Immature natural killer cell (primary cell): ENCODE results near the gene CEP112. TPM values are rescaled to one million over a fixed set of nuclear protein-coding genes. Genes with fewer than 3 reads are reported as not detected.

Experiments
- DNase-seq, 3 donors: peaks; one replicate each; pipeline ENCODE4 v3.0.0; 2022; ENCODE audit warnings: mixed read lengths in 1 of 3
- H3K27ac Mint-ChIP-seq, 6 donors: one replicate each; pipeline ENCODE4 v1.8.0; 2020; ENCODE audit warnings: mixed read lengths in 6 of 6, mild to moderate bottlenecking in 5 of 6, inconsistent platforms in 4 of 6, moderate library complexity in 3 of 6
- H3K27me3 Mint-ChIP-seq, 3 donors: one replicate each; pipeline ENCODE4 v1.8.0; 2020 to 2021; ENCODE audit warnings: low read depth in 3 of 3, mild to moderate bottlenecking in 3 of 3, mixed read lengths in 3 of 3, moderate library complexity in 3 of 3, inconsistent platforms in 1 of 3
- H3K36me3 Mint-ChIP-seq, 3 donors: one replicate each; pipeline ENCODE4 v1.8.0; 2020; ENCODE audit warnings: mixed read lengths in 3 of 3, inconsistent platforms in 2 of 3, mild to moderate bottlenecking in 2 of 3
- H3K4me1 Mint-ChIP-seq, 2 donors: one replicate each; pipeline ENCODE4 v1.8.0; 2020; ENCODE audit warnings: inconsistent platforms in 2 of 2, mild to moderate bottlenecking in 2 of 2, mixed read lengths in 2 of 2, moderate library complexity in 1 of 2
- H3K4me3 Mint-ChIP-seq, 5 donors: one replicate each; pipeline ENCODE4 v1.8.0; 2020; ENCODE audit warnings: mild to moderate bottlenecking in 5 of 5, mixed read lengths in 5 of 5, inconsistent platforms in 3 of 5, moderate library complexity in 3 of 5
- H3K9me3 Mint-ChIP-seq, 6 donors: one replicate each; pipeline ENCODE4 v1.8.0; 2020; ENCODE audit warnings: mild to moderate bottlenecking in 6 of 6, mixed read lengths in 6 of 6, inconsistent platforms in 4 of 6, moderate library complexity in 3 of 6
- polyA plus RNA-seq, 3 donors: library from polyadenylated mRNA; unstranded; fragments of 300-500 nt; fragmentation: Illumina TruSeq; gene quantifications; one replicate each; pipeline ENCODE4 v1.2.3, GENCODE V29; 2021

Gene CEP112
- polyA plus RNA-seq, 3 donors from 2014 or later, result 0.13 to 0.25 TPM; not detected in 1

DNA sequence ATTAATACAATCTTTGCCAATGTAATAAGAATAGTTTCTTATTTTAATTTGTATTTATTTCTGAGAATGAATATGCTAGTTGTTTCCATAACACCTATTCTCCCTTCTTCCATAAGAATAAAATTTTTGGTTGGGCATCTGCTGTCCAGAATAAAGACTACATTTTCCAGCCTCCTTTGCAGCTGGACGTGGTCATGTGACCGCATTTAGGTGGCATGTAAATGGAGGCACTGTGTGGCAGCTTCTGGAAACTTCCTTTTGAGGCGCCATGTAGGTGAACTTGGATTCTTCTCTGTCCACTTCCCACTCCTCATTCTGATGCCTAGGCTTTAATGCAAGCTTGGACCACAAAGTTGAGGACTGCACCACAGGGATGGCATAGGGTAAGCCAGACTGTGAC lies 415.0 kb downstream of the CEP112 start:
- Mint-ChIP-seq H3K27ac (no peak overlapping the region), H3K4me3 (no peak overlapping the region), H3K9me3 (peaks cover 0 to 3% (median 0%) of the 10 kb centered on the region in 6 donors), H3K36me3 (no peaks in the 10 kb centered on the region), H3K4me1 (peaks cover 0 to 2% of the 10 kb centered on the region in 2 donors), H3K27me3 (peaks cover 0 to 4% (median 3%) of the 10 kb centered on the region in 3 donors)
- DNase-seq, result no peak

DNA sequence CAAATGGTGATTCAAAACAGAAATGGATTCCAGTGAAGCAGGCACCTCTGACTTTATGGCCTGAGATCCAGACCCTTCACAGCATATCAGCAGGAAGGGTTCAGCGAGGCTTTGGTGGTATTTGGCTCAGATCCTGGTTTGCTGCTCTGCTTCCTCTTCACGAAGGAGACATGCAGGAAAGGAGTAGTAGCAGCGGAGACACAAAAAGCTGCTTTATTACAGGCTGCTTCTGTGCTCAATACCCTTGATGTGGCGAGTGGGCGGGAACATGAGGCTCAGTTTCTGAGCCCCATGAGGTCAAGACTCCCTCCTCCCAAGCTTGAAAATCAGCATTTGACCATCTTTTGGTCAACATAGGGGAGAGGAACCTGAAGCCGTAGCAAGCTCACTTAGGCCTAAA lies 417.1 kb downstream of the CEP112 start:
- Mint-ChIP-seq H3K4me1 (peaks cover 0 to 2% of the 10 kb centered on the region in 2 donors), H3K27ac (no peak overlapping the region), H3K27me3 (peaks cover 0 to 4% (median 3%) of the 10 kb centered on the region in 3 donors), H3K36me3 (no peaks in the 10 kb centered on the region), H3K9me3 (peaks cover 0 to 1% (median 0%) of the 10 kb centered on the region in 6 donors), H3K4me3 (no peak overlapping the region)
- DNase-seq, result no peak

GRCh38 chr17:65772989-65773388 lies 418.9 kb downstream of the CEP112 start:
- Mint-ChIP-seq H3K4me3 (no peak overlapping the region), H3K36me3 (no peaks in the 10 kb centered on the region), H3K27me3 (peaks cover 0 to 3% (median 2%) of the 10 kb centered on the region in 3 donors), H3K9me3 (peaks cover 0 to 1% (median 0%) of the 10 kb centered on the region in 6 donors), H3K4me1 (peaks cover 0 to 2% of the 10 kb centered on the region in 2 donors), H3K27ac (no peak overlapping the region)
- no peak for DNase-seq

- Mint-ChIP-seq H3K4me3 (no peak overlapping the region), H3K36me3 (no peaks in the 10 kb centered on the region), H3K27me3 (no peaks in the 10 kb centered on the region), H3K4me1 (peaks cover 0 to 2% of the 10 kb centered on the region in 2 donors), H3K9me3 (no peaks in the 10 kb centered on the region), H3K27ac (no peak overlapping the region)
- DNase-seq, result no peak
These were observed 420.2 kb downstream of the CEP112 start for GRCh38 chr17:65771704-65772103.

- Mint-ChIP-seq H3K36me3 (no peaks in the 10 kb centered on the region), H3K9me3 (peaks cover 0 to 6% (median 0%) of the 10 kb centered on the region in 6 donors), H3K4me3 (no peak overlapping the region), H3K27me3 (peaks cover 2 to 13% (median 4%) of the 10 kb centered on the region in 3 donors), H3K4me1 (no peaks in the 10 kb centered on the region), H3K27ac (no peak overlapping the region)
- no peak for DNase-seq
These were observed 428.1 kb downstream of the CEP112 start for GRCh38 chr17:65763786-65764185.

- no peak overlapping the region for H3K27ac Mint-ChIP-seq
- no peaks in the 10 kb centered on the region for H3K36me3 Mint-ChIP-seq
- H3K27me3 Mint-ChIP-seq, result peaks cover 2 to 13% (median 5%) of the 10 kb centered on the region in 3 donors
- no peaks in the 10 kb centered on the region for H3K4me1 Mint-ChIP-seq
- no peak for DNase-seq
- H3K9me3 Mint-ChIP-seq, result peaks cover 0 to 6% (median 0%) of the 10 kb centered on the region in 6 donors
- H3K4me3 Mint-ChIP-seq, result no peak overlapping the region
These were observed 429.0 kb downstream of the CEP112 start for GRCh38 chr17:65762973-65763372.

- no peak for DNase-seq
- Mint-ChIP-seq H3K4me1 (no peaks in the 10 kb centered on the region), H3K36me3 (no peaks in the 10 kb centered on the region), H3K27me3 (peaks cover 2 to 9% (median 4%) of the 10 kb centered on the region in 3 donors), H3K4me3 (no peak overlapping the region), H3K9me3 (peaks cover 0 to 6% (median 0%) of the 10 kb centered on the region in 6 donors), H3K27ac (no peak overlapping the region)
These were observed 432.4 kb downstream of the CEP112 start for GRCh38 chr17:65759532-65759931.

- H3K4me3 Mint-ChIP-seq, result no peak overlapping the region
- peaks cover 3 to 8% (median 4%) of the 10 kb centered on the region in 3 donors for H3K27me3 Mint-ChIP-seq
- no peak overlapping the region for H3K27ac Mint-ChIP-seq
- DNase-seq, result no peak
- no peaks in the 10 kb centered on the region for H3K4me1 Mint-ChIP-seq
- H3K9me3 Mint-ChIP-seq, result peaks cover 0 to 2% (median 0%) of the 10 kb centered on the region in 6 donors
- no peaks in the 10 kb centered on the region for H3K36me3 Mint-ChIP-seq
These were observed 435.2 kb downstream of the CEP112 start for GRCh38 chr17:65756760-65757159.

GRCh38 chr17:65755799-65756198 lies 436.1 kb downstream of the CEP112 start:
- Mint-ChIP-seq H3K27ac (no peak overlapping the region), H3K27me3 (peaks cover 2 to 9% (median 4%) of the 10 kb centered on the region in 3 donors), H3K9me3 (peaks cover 0 to 2% (median 0%) of the 10 kb centered on the region in 6 donors), H3K4me3 (no peak overlapping the region), H3K36me3 (no peaks in the 10 kb centered on the region), H3K4me1 (peaks cover 0 to 2% of the 10 kb centered on the region in 2 donors)
- no peak for DNase-seq

GRCh38 chr17:65754630-65755029 lies 437.3 kb downstream of the CEP112 start:
- Mint-ChIP-seq H3K27me3 (peaks cover 2 to 10% (median 4%) of the 10 kb centered on the region in 3 donors), H3K36me3 (no peaks in the 10 kb centered on the region), H3K9me3 (peaks cover 0 to 2% (median 0%) of the 10 kb centered on the region in 6 donors), H3K27ac (no peak overlapping the region), H3K4me1 (peaks cover 0 to 5% of the 10 kb centered on the region in 2 donors), H3K4me3 (no peak overlapping the region)
- DNase-seq, result no peak

DNA sequence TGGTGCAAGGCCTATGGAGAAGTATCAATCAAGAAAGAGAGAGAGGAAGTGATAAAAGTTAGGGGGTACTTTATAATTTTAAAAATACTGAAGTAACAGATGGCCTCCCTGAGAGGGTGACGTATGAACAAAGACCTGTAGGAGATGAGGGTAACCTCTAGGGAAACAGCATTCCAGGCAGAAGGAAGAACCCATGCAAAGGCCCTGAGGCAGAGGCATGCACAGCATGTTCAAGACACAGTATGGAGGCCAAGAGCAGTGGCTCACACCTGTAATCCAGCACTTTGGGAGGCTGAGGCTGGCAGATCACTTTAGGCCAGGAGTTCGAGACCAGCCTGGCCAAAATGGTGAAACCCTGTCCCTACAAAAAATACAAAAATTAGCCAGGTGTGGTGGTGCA lies 437.9 kb downstream of the CEP112 start:
- no peak for DNase-seq
- Mint-ChIP-seq H3K27ac (no peak overlapping the region), H3K9me3 (peaks cover 0 to 2% (median 0%) of the 10 kb centered on the region in 6 donors), H3K4me1 (peaks cover 0 to 5% of the 10 kb centered on the region in 2 donors), H3K27me3 (peaks cover 2 to 10% (median 4%) of the 10 kb centered on the region in 3 donors), H3K36me3 (no peaks in the 10 kb centered on the region), H3K4me3 (no peak overlapping the region)

- H3K9me3 Mint-ChIP-seq, result peaks cover 0 to 2% (median 0%) of the 10 kb centered on the region in 6 donors
- peaks cover 0 to 10% (median 4%) of the 10 kb centered on the region in 3 donors for H3K27me3 Mint-ChIP-seq
- no peak for DNase-seq
- no peaks in the 10 kb centered on the region for H3K36me3 Mint-ChIP-seq
- H3K27ac Mint-ChIP-seq, result no peak overlapping the region
- H3K4me3 Mint-ChIP-seq, result no peak overlapping the region
- H3K4me1 Mint-ChIP-seq, result peaks cover 0 to 5% of the 10 kb centered on the region in 2 donors
These were observed 438.6 kb downstream of the CEP112 start for GRCh38 chr17:65753348-65753747.

DNA sequence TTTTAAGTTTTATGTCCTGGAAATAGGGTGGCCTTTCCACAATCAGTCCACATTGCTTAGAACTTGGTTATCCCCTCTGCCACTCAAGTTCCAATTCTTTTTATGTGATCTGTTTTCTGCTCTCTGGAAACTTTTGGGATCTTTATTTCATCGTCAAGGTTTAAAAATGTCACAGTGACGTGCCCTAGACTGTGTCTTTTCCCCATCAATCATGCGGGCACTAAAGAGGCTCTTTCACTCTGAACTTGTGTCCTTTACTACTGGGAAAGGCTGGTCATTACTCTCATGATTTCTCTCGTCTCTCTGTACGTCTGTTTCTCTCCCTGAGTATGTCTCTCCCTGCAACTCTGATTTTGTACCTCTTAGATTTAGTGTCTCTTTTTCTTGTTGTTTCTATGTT lies 440.7 kb downstream of the CEP112 start:
- Mint-ChIP-seq H3K9me3 (peaks cover 0 to 2% (median 0%) of the 10 kb centered on the region in 6 donors), H3K27me3 (peaks cover 0 to 7% (median 4%) of the 10 kb centered on the region in 3 donors), H3K27ac (no peak overlapping the region), H3K4me1 (peaks cover 0 to 5% of the 10 kb centered on the region in 2 donors), H3K4me3 (no peak overlapping the region), H3K36me3 (no peaks in the 10 kb centered on the region)
- DNase-seq, result no peak

- Mint-ChIP-seq H3K27me3 (peaks cover 0 to 7% (median 4%) of the 10 kb centered on the region in 3 donors), H3K4me1 (peaks cover 0 to 5% of the 10 kb centered on the region in 2 donors), H3K9me3 (peaks cover 0 to 2% (median 0%) of the 10 kb centered on the region in 6 donors), H3K4me3 (no peak overlapping the region), H3K36me3 (no peaks in the 10 kb centered on the region), H3K27ac (no peak overlapping the region)
- no peak for DNase-seq
These were observed 441.3 kb downstream of the CEP112 start for GRCh38 chr17:65750631-65751115.

DNA sequence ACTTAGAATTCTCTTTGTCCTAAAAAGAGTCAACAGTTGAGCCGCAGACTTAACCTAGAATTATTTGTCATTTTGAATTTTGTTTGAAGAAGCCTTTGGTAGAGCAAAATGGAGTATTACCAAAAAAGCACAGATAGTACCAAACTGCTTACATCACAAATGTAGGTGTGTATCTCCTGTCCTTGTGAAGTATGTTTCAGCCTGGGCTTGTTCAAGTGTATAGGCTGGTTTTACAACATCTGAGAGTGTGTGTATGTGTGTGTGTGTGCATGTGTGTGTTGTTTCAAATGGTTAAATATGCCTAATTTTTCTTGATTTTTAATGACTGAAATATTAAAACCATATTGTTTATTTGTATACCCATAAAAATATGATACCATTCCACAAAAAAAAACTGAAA lies 441.8 kb downstream of the CEP112 start:
- H3K9me3 Mint-ChIP-seq, result peaks cover 0 to 2% (median 0%) of the 10 kb centered on the region in 6 donors
- no peak overlapping the region for H3K27ac Mint-ChIP-seq
- no peak for DNase-seq
- H3K4me1 Mint-ChIP-seq, result peaks cover 0 to 5% of the 10 kb centered on the region in 2 donors
- H3K27me3 Mint-ChIP-seq, result peaks cover 0 to 7% (median 2%) of the 10 kb centered on the region in 3 donors
- H3K36me3 Mint-ChIP-seq, result no peaks in the 10 kb centered on the region
- H3K4me3 Mint-ChIP-seq, result no peak overlapping the region
